Esophagus squamous epithelium (tissue), 5 donors: ENCODE data around the gene SMLR1. TPM values are rescaled to one million over a fixed set of nuclear protein-coding genes. Genes with fewer than 3 reads are reported as not detected.

Source experiments
- DNase-seq: peaks from one replicate; lab custom pipeline; 2025; lab: John Stamatoyannopoulos, UW
- H3K27ac ChIP-seq, 4 donors: fragments of 200-600 bp; sonication (generic); one replicate each; pipeline ENCODE4 v1.5.1; 2016 to 2019; ENCODE audit warnings: mild to moderate bottlenecking in 1 of 4
- H3K27me3 ChIP-seq, 4 donors: fragments of 200-600 bp; sonication (generic); 1 replicate in 3 of 4; 2 replicates in 1 of 4; pipeline versions ENCODE4 v1.5.1 to v1.6.0; 2017 to 2021; ENCODE audit warnings: antibody characterized with exemption in 1 of 4
- H3K36me3 ChIP-seq, 3 donors: fragments of 200-600 bp; sonication (generic); one replicate each; pipeline ENCODE4 v1.5.1; 2016 to 2019
- H3K4me1 ChIP-seq, 3 donors: fragments of 200-600 bp; sonication (generic); one replicate each; pipeline ENCODE4 v1.5.1; 2017 to 2019
- H3K4me3 ChIP-seq, 4 donors: fragments of 200-600 bp; sonication (generic); 1 replicate in 3 of 4; 2 replicates in 1 of 4; pipeline ENCODE4 v1.5.1; 2016 to 2019; ENCODE audit warnings: mild to moderate bottlenecking in 2 of 4, moderate library complexity in 1 of 4
- H3K9me3 ChIP-seq, 3 donors: fragments of 200-600 bp; sonication (generic); one replicate each; pipeline ENCODE4 v1.5.1; 2016 to 2019
- CTCF ChIP-seq, 6 experiments: fragments of 450-650 bp in 4 of 6; fragments of 200-600 bp in 2 of 6; sonication (generic) in 2 of 6; IDR thresholded peaks; one replicate each; pipeline ENCODE4 v1.5.1; 2016 to 2019; ENCODE audit warnings: antibody characterized with exemption in 6 of 6, mild to moderate bottlenecking in 4 of 6, moderate library complexity in 4 of 6
- POLR2A ChIP-seq, 4 donors: fragments of 450-650 bp; IDR thresholded peaks; one replicate each; pipeline ENCODE4 v1.6.1; 2017; ENCODE audit warnings: antibody characterized with exemption in 4 of 4, mild to moderate bottlenecking in 4 of 4, moderate library complexity in 3 of 4
- WGBS, 2 donors: methylation state at CpG; one replicate each; pipeline ENCODE4 v1.1.5; 2018; 5-methylcytosine and 5-hydroxymethylcytosine counted together
- intact Hi-C: fragments of 100-400 bp; cut with DNase I; formaldehyde crosslinking; loops from one replicate; pipeline ENCODE4 v1.15.0; 2022
- total RNA-seq, 4 donors: library from RNA; depleted of rRNA; stranded (reverse); fragments of >200 nt; gene quantifications; one replicate each; pipeline ENCODE4 v1.1.0, GENCODE V29; 2016
- donor health status: DM: yes; HTN: yes; CAD: no.

Gene SMLR1
- total RNA-seq, 4 donors from 2014 or later, result not detected

- no peaks in the 10 kb centered on the region for H3K9me3 ChIP-seq
- no peak for DNase-seq
- H3K27ac ChIP-seq, result no peak overlapping the region
- 80 to 81% methylated on average over 5 of the region's 5 CpGs for WGBS, 2 donors
- peaks cover 0 to 19% (median 0%) of the 10 kb centered on the region in 3 donors for H3K36me3 ChIP-seq
- no peaks in the 10 kb centered on the region for H3K27me3 ChIP-seq
- TF ChIP-seq CTCF (IDR thresholded peaks at IDR 0.05) (no peak), POLR2A (IDR thresholded peaks at IDR 0.05) (no peak)
- H3K4me3 ChIP-seq, result no peak overlapping the region
- H3K4me1 ChIP-seq, result no peaks in the 10 kb centered on the region
- intact Hi-C loops, result loop anchor here (10.0 kb wide), 1 partner anchor 529 kb away; no protein-coding TSS in a partner anchor
Measured at GRCh38 chr6:130853555-130854183, 26.5 kb downstream of the SMLR1 start.

GRCh38 chr6:130858054-130858453 is 30.8 kb downstream of the SMLR1 start:
- WGBS, 2 donors, result 78 to 82% methylated on average over 4 of the region's 4 CpGs
- Histone ChIP-seq H3K27ac (no peak overlapping the region), H3K36me3 (peaks cover 0 to 22% (median 0%) of the 10 kb centered on the region in 3 donors), H3K27me3 (no peaks in the 10 kb centered on the region), H3K4me1 (no peaks in the 10 kb centered on the region), H3K4me3 (no peak overlapping the region), H3K9me3 (no peaks in the 10 kb centered on the region)
- DNase-seq, result no peak
- intact Hi-C loops, result loop anchor here (10.0 kb wide), 1 partner anchor 533 kb away; no protein-coding TSS in a partner anchor
- no peak for TF ChIP-seq CTCF (IDR thresholded peaks at IDR 0.05)
- TF ChIP-seq POLR2A (IDR thresholded peaks at IDR 0.05), result no peak

GRCh38 chr6:130858498-130859160 is 31.4 kb downstream of the SMLR1 start:
- TF ChIP-seq CTCF (IDR thresholded peaks at IDR 0.05), result no peak
- TF ChIP-seq POLR2A (IDR thresholded peaks at IDR 0.05), result no peak
- no peaks in the 10 kb centered on the region for H3K4me1 ChIP-seq
- WGBS, 2 donors, result 61 to 85% methylated on average over 2 of the region's 2 CpGs
- intact Hi-C loops, result loop anchor here (10.0 kb wide), 1 partner anchor 534 kb away; no protein-coding TSS in a partner anchor
- no peak overlapping the region for H3K4me3 ChIP-seq
- H3K9me3 ChIP-seq, result no peaks in the 10 kb centered on the region
- no peaks in the 10 kb centered on the region for H3K27me3 ChIP-seq
- peaks cover 0 to 27% (median 0%) of the 10 kb centered on the region in 3 donors for H3K36me3 ChIP-seq
- H3K27ac ChIP-seq, result no peak overlapping the region
- no peak for DNase-seq

- TF ChIP-seq CTCF (IDR thresholded peaks at IDR 0.05), result no peak
- TF ChIP-seq POLR2A (IDR thresholded peaks at IDR 0.05), result no peak
- Histone ChIP-seq H3K27me3 (no peaks in the 10 kb centered on the region), H3K36me3 (peaks cover 0 to 33% (median 0%) of the 10 kb centered on the region in 3 donors), H3K27ac (no peak overlapping the region), H3K4me1 (no peaks in the 10 kb centered on the region), H3K4me3 (no peak overlapping the region), H3K9me3 (no peaks in the 10 kb centered on the region)
- DNase-seq, result no peak
- intact Hi-C loops, result loop anchor here (10.0 kb wide), 1 partner anchor 535 kb away; no protein-coding TSS in a partner anchor
- WGBS, 2 donors, result 81 to 85% methylated on average over 10 to 11 of the region's 11 CpGs
Measured at GRCh38 chr6:130859161-130859867, 32.1 kb downstream of the SMLR1 start.
